Embryonic facial prominence (tissue), 1 donor: ENCODE measurements around the gene POTEG.
"Not testable (repeated sequence)": the region's sequence is repeated elsewhere in the genome, so short reads cannot be mapped to it uniquely, and the experiment has no call there.

Experiments
- DNase-seq: peaks from one replicate; pipeline ENCODE4 v3.0.0-alpha.2; 2016; ENCODE audit errors: extremely low spot score

Gene POTEG

GRCh38 chr14:19434241-19434640, at the start of gene POTEG:
Gene POTEG (minus strand): TSS chr14:19434341. CDS start chr14:19434289, 52 bp downstream.
- not testable (repeated sequence) for DNase-seq

- DNase-seq, result not testable (repeated sequence)
Measured at GRCh38 chr14:19482093-19482492, 48.0 kb upstream of the POTEG start.

GRCh38 chr14:19481421-19481820, 47.3 kb upstream of the POTEG start:
- not testable (repeated sequence) for DNase-seq

DNA sequence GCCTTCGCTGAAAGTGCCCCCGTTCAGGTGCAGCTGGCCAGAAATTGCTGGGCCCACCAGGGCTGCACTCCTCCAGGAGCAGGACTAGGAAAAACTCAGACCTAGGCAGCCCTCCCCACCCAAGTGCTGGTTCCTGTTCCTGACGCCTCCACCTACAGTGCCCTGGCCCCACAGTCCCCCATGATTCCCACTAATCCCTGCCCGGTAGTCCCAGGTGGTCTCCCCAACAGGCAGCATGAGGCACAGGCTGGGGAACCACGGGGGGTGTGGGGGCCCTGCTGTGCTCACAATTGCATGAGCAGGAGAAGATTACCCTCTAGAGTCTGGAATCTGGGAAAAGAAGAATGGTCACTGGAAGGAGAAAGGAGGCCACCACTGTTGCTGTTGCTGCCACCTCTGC, 46.4 kb upstream of the POTEG start:
- DNase-seq, result not testable (repeated sequence)

GRCh38 chr14:19445761-19446160, 11.6 kb upstream of the POTEG start:
- not testable (repeated sequence) for DNase-seq

DNA sequence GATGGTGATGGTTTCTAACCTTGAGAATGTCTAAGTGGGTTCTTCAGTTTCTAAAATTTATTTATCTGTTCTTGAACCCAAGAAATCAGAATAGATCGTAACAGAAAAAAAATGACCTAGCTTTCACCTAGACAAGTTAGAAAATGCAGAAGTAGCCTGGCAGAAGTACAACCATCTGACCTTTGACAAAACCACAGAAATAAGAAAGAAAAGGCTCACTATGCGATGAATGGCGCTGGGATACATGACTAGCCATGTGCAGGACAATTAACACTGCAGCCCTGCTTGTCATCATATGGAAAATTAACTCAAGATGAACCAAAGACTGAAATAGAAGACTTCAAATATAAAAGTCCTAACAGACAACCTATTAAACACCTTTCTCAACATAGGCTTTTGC, 5.7 kb upstream of the POTEG start:
- not testable (repeated sequence) for DNase-seq

DNA sequence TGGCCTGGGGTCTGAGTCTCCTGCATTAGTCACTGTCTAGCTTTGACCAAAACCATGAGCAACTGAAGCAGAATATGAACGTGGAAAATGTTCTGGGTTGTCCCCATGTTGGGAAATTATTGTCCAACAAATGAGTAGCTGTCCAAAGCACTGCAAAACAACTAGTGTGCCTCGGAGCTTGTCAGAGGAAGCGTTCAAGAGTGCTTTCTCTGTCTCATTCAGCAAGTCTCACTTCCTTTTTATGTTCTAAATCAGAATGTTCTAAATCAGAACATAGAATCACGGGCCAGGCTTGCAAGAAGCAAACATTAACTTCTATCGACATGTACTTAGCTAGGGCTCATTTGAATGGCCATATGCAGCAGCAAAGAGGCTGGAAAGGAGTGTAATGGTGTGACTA, 5.1 kb upstream of the POTEG start:
- not testable (repeated sequence) for DNase-seq

DNA sequence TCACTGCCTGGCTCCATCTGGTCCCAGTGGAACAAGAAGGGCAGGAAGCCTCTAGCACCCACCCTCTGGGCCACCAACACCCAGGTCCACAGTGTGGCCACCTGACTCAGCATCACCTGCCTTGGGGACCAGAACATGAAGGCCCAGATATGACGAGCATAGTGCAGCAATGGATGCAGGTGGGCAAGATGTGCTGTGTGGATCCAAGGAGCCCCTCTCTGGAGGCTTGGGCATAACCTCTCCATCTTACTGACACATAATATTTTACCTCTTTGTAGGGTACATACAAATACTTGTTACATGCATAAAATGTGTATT, 2.9 kb upstream of the POTEG start:
- not testable (repeated sequence) for DNase-seq

DNA sequence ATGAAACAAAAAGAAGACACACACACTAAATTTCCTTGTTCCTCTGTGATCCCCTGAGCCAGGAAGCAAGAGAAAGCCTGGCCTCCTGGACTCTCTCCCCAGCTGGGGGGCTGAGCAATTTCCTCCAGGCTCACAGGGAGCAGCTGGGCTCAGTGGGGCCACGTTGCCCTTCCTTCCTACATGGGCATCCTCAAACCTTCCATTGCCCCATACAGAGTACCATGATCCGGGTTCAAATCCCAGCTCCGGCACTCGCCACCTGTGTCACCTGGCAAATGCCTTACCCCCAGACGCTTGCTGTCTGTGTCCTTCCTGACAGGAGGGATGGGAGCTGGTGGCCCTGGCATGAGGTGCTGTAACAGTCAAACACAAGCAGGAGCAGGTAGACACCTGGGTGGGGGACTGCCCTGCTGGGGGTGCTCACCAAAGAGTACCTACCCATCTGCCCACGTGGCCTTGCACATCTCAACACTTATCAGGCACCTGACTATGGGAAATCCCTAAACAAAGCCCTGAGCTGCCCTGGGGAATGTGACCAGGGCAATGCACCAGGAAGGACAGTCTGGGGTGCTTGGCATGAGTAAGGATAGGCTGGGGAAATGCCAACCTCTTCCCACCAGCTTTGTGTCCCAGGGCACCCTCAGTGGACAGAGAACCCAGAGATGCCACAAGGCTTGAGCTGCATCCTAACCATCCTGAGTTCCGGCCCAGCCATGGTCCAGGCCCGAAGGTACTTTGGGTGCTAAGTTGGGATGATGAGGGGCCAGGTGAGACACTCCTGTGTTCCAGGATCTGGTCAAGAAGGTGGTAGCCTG, 2.4 kb upstream of the POTEG start:
- not testable (repeated sequence) for DNase-seq

- not testable (repeated sequence) for DNase-seq
Measured at GRCh38 chr14:19435852-19436251, 1.7 kb upstream of the POTEG start.

DNA sequence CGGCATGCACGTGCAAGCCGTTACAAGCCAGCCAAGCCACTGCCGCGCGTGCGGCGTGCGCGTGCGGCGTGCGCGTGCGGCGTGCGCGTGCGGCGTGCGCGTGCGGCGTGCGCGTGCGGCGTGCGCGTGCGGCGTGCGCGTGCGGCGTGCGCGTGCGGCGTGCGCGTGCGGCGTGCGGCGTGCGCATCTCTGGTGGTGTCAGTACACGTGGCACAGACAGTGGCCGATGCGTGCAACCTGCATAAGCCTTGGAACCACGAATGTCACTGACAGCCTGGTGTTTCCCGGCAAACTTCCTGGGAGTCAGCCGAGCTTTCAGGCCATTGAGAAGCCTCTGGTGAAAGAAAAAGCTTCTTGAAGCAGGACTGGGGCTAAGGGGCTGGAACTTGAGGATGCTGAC, 750 bp upstream of the POTEG start:
- not testable (repeated sequence) for DNase-seq

GRCh38 chr14:19433765-19434164, 376 bp downstream of the POTEG start:
- not testable (repeated sequence) for DNase-seq

DNA sequence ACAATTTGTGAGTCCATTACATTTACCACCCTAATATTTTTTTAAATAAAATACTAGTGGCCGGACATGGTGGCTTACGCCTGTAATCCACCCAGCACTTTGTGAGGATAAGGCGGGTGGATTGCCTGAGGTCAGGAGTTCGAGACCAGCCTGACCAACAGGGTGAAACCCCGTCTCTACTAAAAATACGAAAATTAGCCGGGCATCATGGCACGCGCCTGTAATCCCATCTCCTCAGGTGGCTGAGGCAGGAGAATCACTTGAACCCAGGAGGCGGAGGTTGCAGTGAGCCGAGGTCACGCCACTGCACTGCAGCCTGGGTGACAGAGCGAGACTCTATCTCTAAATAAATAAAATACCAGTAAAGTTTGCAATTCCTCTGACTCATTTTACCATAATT, 25.6 kb downstream of the POTEG start:
- not testable (repeated sequence) for DNase-seq

- DNase-seq, result not testable (repeated sequence)
Measured at GRCh38 chr14:19402097-19402496, 32.0 kb downstream of the POTEG start.

DNA sequence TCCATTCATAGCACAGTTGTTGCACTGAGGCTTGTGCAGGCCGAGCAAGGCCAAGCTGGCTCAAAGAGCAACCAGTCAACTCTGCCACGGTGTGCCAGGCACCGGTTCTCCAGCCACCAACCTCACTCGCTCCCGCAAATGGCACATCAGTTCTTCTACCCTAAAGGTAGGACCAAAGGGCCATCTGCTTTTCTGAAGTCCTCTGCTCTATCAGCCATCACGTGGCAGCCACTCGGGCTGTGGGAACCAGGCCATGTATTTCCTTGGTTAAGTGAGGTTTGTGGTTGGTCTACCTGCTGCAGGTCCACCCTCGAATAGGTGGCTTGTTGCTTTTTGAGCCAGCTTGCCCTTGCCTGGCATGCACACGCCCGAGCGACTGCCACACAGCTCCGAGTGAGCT, 39.4 kb downstream of the POTEG start:
- DNase-seq, result not testable (repeated sequence)

DNA sequence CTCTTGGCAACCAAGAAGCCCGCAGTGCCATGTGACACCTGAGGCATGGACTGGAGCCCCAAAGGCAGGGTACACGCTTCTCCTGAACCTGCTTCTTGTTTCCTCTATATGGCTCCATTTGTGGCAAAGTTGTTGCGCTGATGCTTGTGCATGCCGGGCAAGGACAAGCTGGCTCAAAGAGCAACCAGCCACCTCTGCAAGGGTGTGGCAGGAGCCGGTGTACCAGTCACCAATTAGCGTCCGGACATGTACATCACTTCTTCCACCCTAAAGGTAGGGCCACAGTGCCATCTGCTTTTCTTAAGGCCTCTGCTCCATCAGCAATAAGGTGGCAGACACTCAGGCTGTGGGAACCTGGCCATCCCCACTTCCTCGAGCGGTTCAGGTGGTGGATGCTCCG, 43.9 kb downstream of the POTEG start:
- not testable (repeated sequence) for DNase-seq

GRCh38 chr14:19388741-19389140, 45.4 kb downstream of the POTEG start:
- not testable (repeated sequence) for DNase-seq

GRCh38 chr14:19386996-19387395, 47.1 kb downstream of the POTEG start:
- not testable (repeated sequence) for DNase-seq

- DNase-seq, result not testable (repeated sequence)
Measured at GRCh38 chr14:19386309-19386708, 47.8 kb downstream of the POTEG start.

- DNase-seq, result not testable (repeated sequence)
Measured at GRCh38 chr14:19384088-19384781, 49.9 kb downstream of the POTEG start.

DNA sequence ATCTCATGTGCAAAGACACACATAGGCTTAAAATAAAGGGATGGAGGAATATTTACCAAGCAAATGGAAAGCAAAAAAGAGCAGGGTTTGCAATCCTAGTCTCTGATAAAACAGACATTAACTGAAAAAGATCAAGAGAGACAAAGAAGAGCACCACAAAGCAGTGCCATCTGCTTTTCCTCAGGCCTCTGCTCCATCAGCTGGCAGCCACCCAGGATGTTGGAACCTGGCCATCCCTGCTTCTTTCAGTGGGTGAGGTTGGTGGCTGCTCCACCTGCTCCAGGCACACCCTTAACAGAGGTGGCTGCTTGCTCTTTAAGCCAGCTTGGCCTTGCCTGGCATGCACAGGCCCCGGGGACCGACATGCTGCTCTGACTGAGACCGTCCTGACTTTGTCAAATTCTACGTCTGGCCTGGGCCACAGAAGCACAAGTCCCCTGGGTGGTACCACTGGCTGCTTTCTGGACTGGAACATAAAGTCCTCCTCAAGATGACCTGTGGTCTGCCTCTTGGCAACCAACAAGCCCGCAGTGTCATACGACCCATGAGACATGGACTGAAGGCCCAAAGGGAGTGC, 51.0 kb downstream of the POTEG start:
- DNase-seq, result not testable (repeated sequence)

- not testable (repeated sequence) for DNase-seq
Measured at GRCh38 chr14:19380137-19380536, 54.0 kb downstream of the POTEG start.
